Testis (tissue), 3 donors: ENCODE measurements around the gene CUL7. TPM values are rescaled to one million over a fixed set of nuclear protein-coding genes. Genes with fewer than 3 reads are reported as not detected.
"Not testable (repeated sequence)": the region's sequence is repeated elsewhere in the genome, so short reads cannot be mapped to it uniquely, and the experiment has no call there.

Source experiments
- DNase-seq: peaks from one replicate; pipeline ENCODE4 v3.0.0-alpha.2; 2019
- H3K27ac ChIP-seq, 2 donors: fragments of 200-600 bp; sonication (generic); one replicate each; pipeline ENCODE4 v1.5.1; 2019
- H3K27me3 ChIP-seq: fragments of 200-600 bp; sonication (generic); one replicate; pipeline ENCODE4 v1.5.1; 2019
- H3K36me3 ChIP-seq: fragments of 200-600 bp; sonication (generic); one replicate; pipeline ENCODE4 v1.5.1; 2017; ENCODE audit warnings: low read depth; ENCODE audit errors: missing control alignments
- H3K4me1 ChIP-seq: fragments of 200-600 bp; sonication (generic); one replicate; pipeline ENCODE4 v1.5.1; 2019
- H3K4me3 ChIP-seq, 2 donors: fragments of 200-600 bp; sonication (generic); one replicate each; pipeline ENCODE4 v1.5.1; 2017 to 2019
- H3K9me3 ChIP-seq: fragments of 200-600 bp; sonication (generic); one replicate; pipeline ENCODE4 v1.5.1; 2017
- CTCF ChIP-seq, 3 experiments: fragments of 450-650 bp in 2 of 3; fragments of 200-600 bp in 1 of 3; sonication (generic) in 1 of 3; IDR thresholded peaks; one replicate each; pipeline ENCODE4 v1.5.1; 2016 to 2019; ENCODE audit warnings: antibody characterized with exemption in 3 of 3, mild to moderate bottlenecking in 2 of 3, moderate library complexity in 1 of 3
- POLR2A ChIP-seq: fragments of 450-650 bp; IDR thresholded peaks from one replicate; pipeline ENCODE4 v1.6.1; 2017; ENCODE audit warnings: antibody characterized with exemption, mild to moderate bottlenecking, moderate library complexity
- WGBS, 2 donors: methylation state at CpG; one replicate each; pipeline ENCODE4 v1.1.5; 2018; 5-methylcytosine and 5-hydroxymethylcytosine counted together
- intact Hi-C: fragments of 100-400 bp; cut with DNase I; formaldehyde crosslinking; loops from one replicate; pipeline ENCODE4 v1.15.1; 2023; ENCODE audit warnings: low total_unique reads
- polyA plus RNA-seq: library from polyadenylated mRNA; stranded (reverse); fragments of 350-450 nt; fragmentation: Illumina TruSeq; extraction: RNeasy Lipid Tissue Mini Kit (QIAGEN cat#74804); gene quantifications from one replicate; pipeline ENCODE4 v1.2.3, GENCODE V29; 2014; ENCODE audit warnings: low read depth, low replicate concordance; ENCODE audit not compliant: insufficient read depth
- total RNA-seq, 2 donors: library from RNA; depleted of rRNA; stranded (reverse); fragments of >200 nt; gene quantifications; one replicate each; pipeline ENCODE4 v1.2.3, GENCODE V29; 2016

The CUL7 gene
- total and polyA plus RNA-seq, 3 donors from 2014 or later = 16.6 to 31.5 (median 23.9) TPM

- H3K27ac ChIP-seq = no peak overlapping the region
- no peak for TF ChIP-seq CTCF (IDR thresholded peaks at IDR 0.05)
- TF ChIP-seq POLR2A = no peak
- no peaks in the 10 kb centered on the region for H3K36me3 ChIP-seq
- WGBS, 2 donors = 80 to 82% methylated on average over 11 to 19 of the region's 19 CpGs
- intact Hi-C loops = no loop called here
- H3K4me1 ChIP-seq = peaks cover 18% of the 10 kb centered on the region
- H3K4me3 ChIP-seq = no peak overlapping the region
- DNase-seq = no peak
- no peaks in the 10 kb centered on the region for H3K9me3 ChIP-seq
- no peaks in the 10 kb centered on the region for H3K27me3 ChIP-seq
Observed at GRCh38 chr6:43052225-43052841, 1.3 kb downstream of the CUL7 start.

- Histone ChIP-seq H3K27me3 (no peaks in the 10 kb centered on the region), H3K4me1 (peaks cover 18% of the 10 kb centered on the region), H3K4me3 (no peak overlapping the region), H3K9me3 (no peaks in the 10 kb centered on the region), H3K27ac (no peak overlapping the region), H3K36me3 (no peaks in the 10 kb centered on the region)
- intact Hi-C loops = no loop called here
- WGBS, 2 donors = 89 to 97% methylated on average over 12 to 17 of the region's 17 CpGs
- no peak for DNase-seq
- TF ChIP-seq POLR2A (no peak), CTCF (IDR thresholded peaks at IDR 0.05) (no peak)
Observed at GRCh38 chr6:43050981-43051380, 2.7 kb downstream of the CUL7 start.

GRCh38 chr6:43047998-43048397 lies 5.7 kb downstream of the CUL7 start:
- Histone ChIP-seq H3K27ac (no peak overlapping the region), H3K36me3 (no peaks in the 10 kb centered on the region), H3K27me3 (no peaks in the 10 kb centered on the region), H3K4me3 (no peak overlapping the region), H3K4me1 (peaks cover 11% of the 10 kb centered on the region), H3K9me3 (no peaks in the 10 kb centered on the region)
- DNase-seq = no peak
- WGBS, 2 donors = 84 to 89% methylated on average over 1 to 7 of the region's 7 CpGs
- no peak for TF ChIP-seq CTCF (IDR thresholded peaks at IDR 0.05)
- TF ChIP-seq POLR2A = no peak
- intact Hi-C loops = no loop called here

- no peak for DNase-seq
- Histone ChIP-seq H3K27ac (no peak overlapping the region), H3K36me3 (no peaks in the 10 kb centered on the region), H3K4me3 (no peak overlapping the region), H3K9me3 (no peaks in the 10 kb centered on the region), H3K27me3 (no peaks in the 10 kb centered on the region), H3K4me1 (no peaks in the 10 kb centered on the region)
- TF ChIP-seq POLR2A (no peak), CTCF (IDR thresholded peaks at IDR 0.05) (no peak)
- WGBS, 2 donors = 93 to 98% methylated on average over 8 to 11 of the region's 11 CpGs
- intact Hi-C loops = no loop called here
Observed at GRCh38 chr6:43045371-43045930, 8.2 kb downstream of the CUL7 start.

- intact Hi-C loops = no loop called here
Observed at GRCh38 chr6:43043310-43043709, 10.3 kb downstream of the CUL7 start.

GRCh38 chr6:43041475-43041874 lies 12.2 kb downstream of the CUL7 start:
- H3K27ac ChIP-seq, H3K27me3 ChIP-seq, H3K9me3 ChIP-seq, DNase-seq, H3K36me3 ChIP-seq, intact Hi-C loops, H3K4me3 ChIP-seq, H3K4me1 ChIP-seq: not testable (repeated sequence)
- 85 to 95% methylated on average over 8 of the region's 8 CpGs for WGBS, 2 donors

More at GRCh38 chr6:43043310-43043709, 10.3 kb downstream of the CUL7 start:
- 93 to 95% methylated on average over 9 of the region's 9 CpGs for WGBS, 2 donors
- Histone ChIP-seq H3K9me3 (no peaks in the 10 kb centered on the region), H3K36me3 (no peaks in the 10 kb centered on the region), H3K4me1 (no peaks in the 10 kb centered on the region), H3K27ac (no peak overlapping the region), H3K4me3 (no peak overlapping the region), H3K27me3 (no peaks in the 10 kb centered on the region)
- TF ChIP-seq CTCF (IDR thresholded peaks at IDR 0.05) (no peak), POLR2A (no peak)
- no peak for DNase-seq
